SK-N-SH (cell line): ENCODE results near the gene STARD10. TPM values are rescaled to one million over a fixed set of nuclear protein-coding genes. Genes with fewer than 3 reads are reported as not detected.

Experiments
- CTCF ChIA-PET: fragments of 300-600, 350-600 bp; formaldehyde crosslinking; extraction: SDS; loops from one replicate; lab custom pipeline; 2021; lab: Yijun Ruan, JAX
- POLR2A ChIA-PET: fragments of 350-600 bp; sonication (Branson Sonifier 250); formaldehyde crosslinking; extraction: SDS; loops from one replicate; lab custom pipeline; 2020; ENCODE audit warnings: antibody characterized with exemption, inconsistent platforms; lab: Yijun Ruan, JAX
- DNase-seq: peaks from one replicate; pipeline ENCODE4 v3.0.0; 2012
- H2AFZ ChIP-seq: fragments of 200-600 bp; sonication (generic); 2 replicates; pipeline ENCODE4 v1.8.1; 2016; ENCODE audit warnings: antibody characterized with exemption, mild to moderate bottlenecking, low read depth
- H3F3A ChIP-seq: fragments of 200-600 bp; sonication (generic); replicated peaks from 2 replicates; pipeline ENCODE3; 2016; ENCODE audit warnings: antibody characterized with exemption, mild to moderate bottlenecking; ENCODE audit not compliant: insufficient read depth
- H3K27ac ChIP-seq, 2 experiments: fragments of 200-500 bp in 1 of 2; fragments of 200-600 bp in 1 of 2; sonication (Bioruptor generic) in 1 of 2; sonication (generic), shearing (Covaris generic) in 1 of 2; 2 replicates each; pipeline versions ENCODE4 v1.5.1 to v1.6.1; 2014 to 2016; ENCODE audit warnings: low read depth in 2 of 2, inconsistent platforms in 1 of 2, low read length in 1 of 2, mild to moderate bottlenecking in 1 of 2, mixed read lengths in 1 of 2
- H3K27me3 ChIP-seq: fragments of 200-600 bp; sonication (generic), shearing (Covaris generic); 2 replicates; pipeline ENCODE4 v1.6.1; 2016; ENCODE audit warnings: mixed run types; ENCODE audit not compliant: insufficient read depth
- H3K36me3 ChIP-seq, 2 experiments: fragments of 200-500 bp in 1 of 2; fragments of 200-600 bp in 1 of 2; sonication (Bioruptor generic) in 1 of 2; sonication (generic) in 1 of 2; replicated peaks in 1 of 2; 2 replicates each; pipeline versions ENCODE3 to v1.5.1; 2014 to 2016; ENCODE audit warnings: low read length in 1 of 2, mild to moderate bottlenecking in 1 of 2; ENCODE audit not compliant: insufficient read depth in 2 of 2, control insufficient read depth in 1 of 2
- H3K4me1 ChIP-seq, 2 experiments: fragments of 200-500 bp in 1 of 2; fragments of 200-600 bp in 1 of 2; sonication (Bioruptor generic) in 1 of 2; sonication (generic), shearing (Covaris generic) in 1 of 2; 2 replicates each; pipeline versions ENCODE4 v1.5.1 to v1.6.1; 2014 to 2016; ENCODE audit warnings: low read depth in 1 of 2, low read length in 1 of 2, mixed run types in 1 of 2; ENCODE audit not compliant: insufficient read depth in 2 of 2, control insufficient read depth in 1 of 2
- H3K4me2 ChIP-seq: fragments of 200-600 bp; sonication (generic), shearing (Covaris generic); 2 replicates; pipeline ENCODE4 v1.6.1; 2017; ENCODE audit warnings: mixed run types
- H3K4me3 ChIP-seq, 2 experiments: fragments of 200-500 bp in 1 of 2; fragments of 200-600 bp in 1 of 2; sonication (Bioruptor generic) in 1 of 2; sonication (generic), shearing (Covaris generic) in 1 of 2; 2 replicates each; pipeline versions ENCODE4 v1.5.1 to v1.8.1; 2014 to 2016; ENCODE audit warnings: low read depth in 2 of 2, inconsistent platforms in 1 of 2, low read length in 1 of 2, mild to moderate bottlenecking in 1 of 2, mixed read lengths in 1 of 2, moderate library complexity in 1 of 2
- H3K79me2 ChIP-seq: fragments of 200-600 bp; sonication (generic); 2 replicates; pipeline ENCODE4 v1.8.1; 2017; ENCODE audit warnings: mild to moderate bottlenecking; ENCODE audit not compliant: insufficient read depth
- H3K9ac ChIP-seq: fragments of 200-600 bp; sonication (generic); 2 replicates; pipeline ENCODE4 v1.6.1; 2017; ENCODE audit warnings: mixed run types
- H3K9me2 ChIP-seq: fragments of 200-600 bp; sonication (generic); 2 replicates; pipeline ENCODE4 v1.6.1; 2017; ENCODE audit warnings: mixed run types
- H3K9me3 ChIP-seq: fragments of 200-600 bp; sonication (generic); 2 replicates; pipeline ENCODE4 v1.6.1; 2017; ENCODE audit warnings: mixed run types, mild to moderate bottlenecking, moderate library complexity
- H4K20me1 ChIP-seq: fragments of 200-600 bp; sonication (generic); 2 replicates; pipeline ENCODE4 v1.6.1; 2017; ENCODE audit warnings: mild to moderate bottlenecking, mixed run types; ENCODE audit not compliant: insufficient read depth
- CHD2 ChIP-seq: fragments of 150-350 bp; IDR thresholded peaks from 2 replicates; pipeline ENCODE4 v1.6.1; 2018; ENCODE audit warnings: low read length; ENCODE audit not compliant: partially characterized antibody
- ELF1 ChIP-seq: IDR thresholded peaks from 2 replicates; pipeline ENCODE4 v1.4.0; 2012
- EP300 ChIP-seq, 2 experiments: IDR thresholded peaks; 2 replicates each; pipeline versions ENCODE4 v1.4.0 to v1.6.1; 2012; ENCODE audit warnings: borderline replicate concordance in 1 of 2, low read depth in 1 of 2, low read length in 1 of 2
- EZH2phosphoT487 ChIP-seq: fragments of 200-600 bp; sonication (generic); IDR thresholded peaks from 2 replicates; pipeline ENCODE4 v1.6.1; 2017; ENCODE audit warnings: low read depth, mixed run types, mild to moderate bottlenecking, antibody characterized with exemption, moderate library complexity, borderline replicate concordance
- FOXM1 ChIP-seq: IDR thresholded peaks from 2 replicates; pipeline ENCODE4 v1.4.0; 2012; ENCODE audit warnings: low read depth, mild to moderate bottlenecking
- GABPA ChIP-seq: IDR thresholded peaks from 2 replicates; pipeline ENCODE4 v1.4.0; 2012; ENCODE audit warnings: low read depth, mild to moderate bottlenecking
- JUND ChIP-seq: IDR thresholded peaks from 2 replicates; pipeline ENCODE4 v1.4.0; 2012
- MEF2A ChIP-seq: IDR thresholded peaks from 2 replicates; pipeline ENCODE4 v1.4.0; 2012; ENCODE audit warnings: low read depth, borderline replicate concordance
- MXI1 ChIP-seq: IDR thresholded peaks from 2 replicates; pipeline ENCODE4 v1.6.1; 2012; ENCODE audit warnings: mild to moderate bottlenecking, low read depth, low read length, improper control_type of control experiment
- NFIC ChIP-seq: IDR thresholded peaks from 2 replicates; pipeline ENCODE4 v1.4.0; 2012; ENCODE audit warnings: borderline replicate concordance
- NRF1 ChIP-seq: IDR thresholded peaks from 2 replicates; pipeline ENCODE4 v1.6.1; 2012; ENCODE audit warnings: low read depth, mild to moderate bottlenecking, low read length
- PBX3 ChIP-seq: IDR thresholded peaks from 2 replicates; pipeline ENCODE4; 2012
- REST ChIP-seq: IDR thresholded peaks from 2 replicates; pipeline ENCODE4 v1.6.1; 2012; ENCODE audit warnings: mild to moderate bottlenecking, low read depth, low read length, moderate library complexity
- RXRA ChIP-seq: IDR thresholded peaks from 2 replicates; pipeline ENCODE4 v1.4.0; 2012; ENCODE audit warnings: low read depth, mild to moderate bottlenecking, borderline replicate concordance
- SIN3A ChIP-seq: IDR thresholded peaks from 2 replicates; pipeline ENCODE4 v1.6.1; 2012; ENCODE audit warnings: low read depth, mild to moderate bottlenecking, low read length, moderate library complexity, borderline replicate concordance
- SMC3 ChIP-seq: IDR thresholded peaks from 2 replicates; pipeline ENCODE4 v1.6.1; 2012; ENCODE audit warnings: low read depth, low read length, improper control_type of control experiment
- TAF1 ChIP-seq: IDR thresholded peaks from 2 replicates; pipeline ENCODE4 v1.6.1; 2012; ENCODE audit warnings: low read depth, mild to moderate bottlenecking, low read length, moderate library complexity, borderline replicate concordance
- TCF12 ChIP-seq: IDR thresholded peaks from 2 replicates; pipeline ENCODE4 v1.4.0; 2012
- USF2 ChIP-seq: fragments of 150-350 bp; IDR thresholded peaks from 2 replicates; pipeline ENCODE4 v1.6.1; 2017; ENCODE audit warnings: antibody characterized with exemption, low read length, low read depth, borderline replicate concordance
- YY1 ChIP-seq: IDR thresholded peaks from 2 replicates; pipeline ENCODE4 v1.4.0; 2012; ENCODE audit warnings: low read depth, mild to moderate bottlenecking
- WGBS: methylation state at CpG from one replicate; pipeline ENCODE4 v1.1.6; 2017; ENCODE audit warnings: low lambda C conversion rate; 5-methylcytosine and 5-hydroxymethylcytosine counted together
- polyA plus RNA-seq, 3 experiments: library from polyadenylated mRNA; depleted of rRNA; stranded (reverse); fragments of >200 nt; gene quantifications; 2 replicates each; pipeline ENCODE4 v1.2.3, GENCODE V29; 2012

The STARD10 gene
- polyA plus RNA-seq, 1 of the 3 experiments (the other 2 are of a cell fraction), result 47.7 TPM

- Histone ChIP-seq H3K27ac (peak overlapping the region in 1 of 2 experiments; percentile 13; a peak in 1 of 4 replicates), H2AFZ (no peak overlapping the region), H3K4me3 (no peak overlapping the region), H3K79me2 (peaks cover 26% of the 10 kb centered on the region; the same call in 1 of the 2 replicates), H3K9ac (no peak overlapping the region), H3K9me3 (no peaks in the 10 kb centered on the region), H3F3A (peaks cover 3% of the 10 kb centered on the region), H3K4me2 (no peak overlapping the region), H4K20me1 (no peaks in the 10 kb centered on the region; the same call in 1 of the 2 replicates), H3K27me3 (no peaks in the 10 kb centered on the region), H3K36me3 (no peaks in the 10 kb centered on the region), H3K4me1 (peaks cover 10 to 67% of the 10 kb centered on the region in 2 experiments), H3K9me2 (no peaks in the 10 kb centered on the region)
- no peak for TF ChIP-seq CHD2
- TF ChIP-seq SMC3, result no peak
- TF ChIP-seq FOXM1, result no peak
- TF ChIP-seq RXRA, result no peak
- no peak for TF ChIP-seq MXI1
- TF ChIP-seq ELF1, result no peak
- TF ChIP-seq MEF2A, result no peak
- no peak for TF ChIP-seq EZH2phosphoT487
- TF ChIP-seq TCF12, result no peak
- TF ChIP-seq PBX3, result no peak
- TF ChIP-seq SIN3A, result no peak
- no peak for TF ChIP-seq GABPA
- TF ChIP-seq YY1, result no peak
- TF ChIP-seq EP300 (IDR thresholded peaks at IDR 0.05; ENCODE audit: borderline replicate concordance in 1 of 2, low read depth in 1 of 2, low read length in 1 of 2), result no peak
- TF ChIP-seq USF2, result no peak
- no peak for TF ChIP-seq JUND
- no peak for TF ChIP-seq REST
- no peak for TF ChIP-seq NFIC
- TF ChIP-seq TAF1, result no peak
- TF ChIP-seq NRF1, result no peak
- CTCF ChIA-PET, result interaction anchor here (0.6 to 1.1 kb wide), 4 partner anchors 16 to 52 kb away, joined by 3 to 5 read pairs (median 4); no protein-coding TSS in a partner anchor
- POLR2A ChIA-PET, result no interaction called here
- no CpG with 5 or more reads among the region's 8 CpGs for WGBS
- DNase-seq, result peak; percentile 53
These were observed 52.4 kb downstream of the STARD10 start for GRCh38 chr11:72741429-72741833.
